Measurements from ENCODE around the gene PLCG1.
A peak's percentile ranks its signal among the peaks of the same experiment; 100 is the strongest.

The PLCG1 gene

DNA sequence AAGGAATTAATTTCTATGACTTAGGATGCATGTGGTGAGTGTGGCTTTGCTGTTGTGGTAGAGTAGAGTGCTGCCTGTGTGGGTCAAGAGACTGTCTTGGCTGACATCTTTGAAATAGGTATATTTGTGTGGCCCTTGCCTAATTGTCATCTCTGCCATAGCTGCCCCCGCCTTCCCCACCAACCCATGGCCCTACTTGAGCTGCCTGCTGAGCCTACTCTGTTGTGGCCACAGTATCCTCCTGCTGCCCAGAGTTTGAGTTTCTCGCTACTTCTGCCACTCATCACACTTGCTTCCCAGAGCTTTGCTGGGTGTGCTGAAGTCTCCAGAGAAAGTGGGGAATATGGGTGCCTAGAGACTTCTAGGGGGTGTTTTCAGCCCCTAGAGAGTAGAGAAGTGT is 8.0 kb downstream of the PLCG1 start:
- DNase-seq: no peak

DNA sequence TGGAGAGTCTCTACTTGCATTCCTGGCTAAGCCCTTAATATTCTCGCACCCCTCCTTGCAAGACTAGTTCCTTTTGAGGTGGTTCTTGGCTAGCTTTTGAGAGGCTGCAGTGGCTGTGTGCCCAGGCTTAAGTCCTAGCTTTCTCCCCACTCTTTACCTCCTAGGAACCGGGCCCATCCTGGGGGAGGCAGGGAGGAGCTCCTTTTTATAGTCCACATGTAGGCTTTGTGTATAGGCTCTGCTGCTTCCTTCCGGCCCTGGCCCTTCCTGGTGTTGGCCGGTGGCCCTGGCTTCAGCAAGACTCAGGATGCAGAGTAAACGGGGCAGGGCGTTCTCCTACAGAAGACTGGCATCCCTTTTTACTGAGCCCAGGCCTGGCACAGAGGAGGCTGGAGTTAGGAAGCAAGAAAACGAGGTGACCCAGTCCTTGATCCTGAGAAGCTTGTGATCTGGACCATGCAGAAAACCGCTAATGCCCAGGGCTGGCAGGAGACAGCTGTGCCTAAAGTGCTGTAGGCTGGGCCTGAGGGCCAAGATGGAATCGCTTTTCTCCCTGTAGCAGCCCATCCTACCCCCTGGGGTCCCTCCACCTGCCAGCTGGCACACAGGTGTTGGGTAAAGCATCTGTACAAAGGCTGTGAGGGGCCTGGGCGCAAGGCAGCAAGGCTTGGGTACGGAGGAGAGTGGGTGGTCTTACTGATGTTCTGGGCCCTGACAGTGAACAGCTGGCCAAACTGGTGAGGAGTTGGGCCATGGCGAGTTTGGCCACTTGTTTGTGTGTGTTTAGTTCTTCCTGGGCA is 8.7 kb downstream of the PLCG1 start:
- DNase-seq: no peak

DNA sequence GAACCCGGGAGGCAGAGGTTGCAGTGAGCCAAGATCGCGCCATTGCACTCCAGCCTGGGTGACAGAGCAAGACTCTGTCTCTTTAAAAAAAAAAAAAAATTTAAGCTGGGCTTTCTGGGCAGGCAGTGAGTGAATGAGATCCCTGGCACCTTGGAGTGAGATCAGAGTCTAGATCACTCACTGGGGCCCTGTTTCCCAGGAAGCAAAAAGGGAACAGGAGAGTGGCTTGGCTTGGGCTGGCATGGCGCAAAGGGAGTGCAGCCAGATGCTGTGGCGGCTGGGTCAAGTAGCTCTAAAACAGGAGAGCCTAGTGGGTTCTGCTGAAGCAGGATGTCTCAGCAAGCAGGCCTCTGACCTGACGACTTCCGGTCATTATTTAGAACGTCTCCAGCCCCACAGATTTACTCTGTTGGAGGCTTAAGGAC is 10.4 kb downstream of the PLCG1 start:
- DNase-seq: no peak

DNA sequence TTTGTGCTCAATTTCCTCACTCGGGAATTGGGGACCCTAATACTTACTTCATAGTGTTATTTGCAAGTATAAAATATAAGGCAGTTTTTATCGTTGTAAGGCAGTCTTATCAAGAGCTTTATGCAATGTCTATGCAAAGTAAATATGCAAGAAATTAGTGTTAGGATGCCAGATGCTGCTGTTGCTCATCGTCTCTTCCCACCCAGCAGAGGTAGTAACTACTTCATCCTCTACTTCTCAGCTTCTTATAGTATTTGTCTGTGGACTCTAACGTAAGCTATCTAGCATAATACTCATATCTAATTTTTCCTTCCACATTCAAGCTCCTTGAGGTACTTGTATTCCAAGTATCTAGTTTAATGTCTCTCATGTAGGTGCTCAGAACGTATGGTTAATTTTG is 11.6 kb downstream of the PLCG1 start:
- no peak for DNase-seq

DNA sequence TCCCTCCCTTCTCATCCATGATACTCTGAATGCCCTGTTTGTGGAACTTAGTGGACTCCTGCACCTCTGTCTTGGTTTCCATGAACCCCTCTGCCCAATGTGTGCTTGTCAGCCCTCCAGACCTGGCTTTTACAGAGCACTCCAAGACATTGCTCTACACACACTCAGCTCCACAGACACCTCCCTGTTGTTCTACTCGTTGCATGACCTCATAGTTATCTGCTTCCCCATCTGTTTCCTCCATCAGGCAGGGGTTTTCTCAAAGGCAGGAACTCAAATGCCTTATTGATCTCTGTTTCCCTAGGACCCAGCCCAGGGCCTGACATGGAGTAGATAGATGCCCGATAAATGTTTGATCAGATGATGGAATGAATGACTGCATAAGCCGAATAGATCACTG is 13.3 kb downstream of the PLCG1 start:
- DNase-seq: peak; percentile 22

DNA sequence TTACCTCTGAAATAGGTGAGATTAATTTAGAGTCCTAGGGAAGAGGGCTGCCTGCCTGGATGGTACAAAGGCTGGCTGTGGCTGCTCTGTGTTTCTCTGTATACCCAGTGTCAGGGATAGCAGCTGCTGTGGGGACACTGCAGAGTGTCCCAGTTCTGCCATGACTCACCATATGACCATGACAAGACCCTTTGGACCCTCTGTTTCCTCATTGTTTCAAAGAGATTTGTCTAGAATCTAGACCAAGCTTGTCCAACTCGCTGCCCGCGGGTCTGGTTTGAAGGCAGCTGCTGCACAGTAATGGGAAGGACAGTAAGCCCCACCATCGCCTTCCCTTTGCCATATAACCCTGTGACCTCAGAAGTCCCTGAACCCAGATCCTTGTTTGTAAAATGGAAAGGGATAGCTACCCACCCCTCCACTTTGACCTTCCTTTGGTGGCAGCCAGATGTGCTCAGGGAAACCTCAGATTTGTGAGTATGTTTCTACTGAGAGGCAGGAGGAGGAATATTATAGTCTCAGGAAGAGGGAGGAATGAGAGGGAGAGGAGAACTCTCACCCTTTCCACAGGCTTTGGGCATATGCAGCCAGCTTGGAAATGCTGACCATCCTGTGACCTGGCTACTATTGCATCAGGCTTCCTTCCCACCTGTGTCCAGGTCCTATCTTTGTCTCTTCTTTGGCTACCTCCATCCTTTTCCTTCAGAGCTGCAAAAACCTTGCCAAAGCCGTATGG is 14.0 kb downstream of the PLCG1 start:
- no peak for DNase-seq

DNA sequence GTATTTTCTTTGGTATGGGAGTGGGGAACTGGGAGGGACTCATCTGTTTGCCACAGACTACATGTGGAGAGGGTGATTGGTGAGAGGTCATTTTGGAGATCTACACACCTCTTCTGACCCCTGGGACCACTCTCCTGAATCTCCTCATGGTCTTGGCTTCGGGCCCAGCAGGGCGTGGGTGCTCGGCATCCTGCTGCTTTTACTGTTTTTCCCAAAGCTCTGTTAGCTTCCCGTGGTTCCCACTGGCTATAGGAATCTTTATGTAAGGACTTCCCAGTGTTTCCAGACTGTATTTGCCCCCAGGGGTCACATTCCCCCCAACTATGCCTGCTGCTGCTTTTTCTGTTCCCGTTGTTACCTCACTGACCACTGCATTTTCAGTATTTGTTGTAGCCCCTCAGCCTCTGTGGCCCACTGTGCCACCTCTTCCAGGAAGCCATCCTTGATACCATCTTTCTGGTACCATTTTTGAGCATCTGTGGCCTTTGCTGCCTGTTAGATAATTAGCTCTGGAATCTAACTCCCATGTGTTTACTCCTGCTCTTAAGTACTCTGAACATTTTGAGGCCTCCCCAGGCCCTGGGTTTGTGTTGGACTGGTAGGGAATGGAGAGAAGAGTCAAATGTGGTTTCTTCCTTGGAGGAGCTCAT is 14.9 kb downstream of the PLCG1 start:
- no peak for DNase-seq

DNA sequence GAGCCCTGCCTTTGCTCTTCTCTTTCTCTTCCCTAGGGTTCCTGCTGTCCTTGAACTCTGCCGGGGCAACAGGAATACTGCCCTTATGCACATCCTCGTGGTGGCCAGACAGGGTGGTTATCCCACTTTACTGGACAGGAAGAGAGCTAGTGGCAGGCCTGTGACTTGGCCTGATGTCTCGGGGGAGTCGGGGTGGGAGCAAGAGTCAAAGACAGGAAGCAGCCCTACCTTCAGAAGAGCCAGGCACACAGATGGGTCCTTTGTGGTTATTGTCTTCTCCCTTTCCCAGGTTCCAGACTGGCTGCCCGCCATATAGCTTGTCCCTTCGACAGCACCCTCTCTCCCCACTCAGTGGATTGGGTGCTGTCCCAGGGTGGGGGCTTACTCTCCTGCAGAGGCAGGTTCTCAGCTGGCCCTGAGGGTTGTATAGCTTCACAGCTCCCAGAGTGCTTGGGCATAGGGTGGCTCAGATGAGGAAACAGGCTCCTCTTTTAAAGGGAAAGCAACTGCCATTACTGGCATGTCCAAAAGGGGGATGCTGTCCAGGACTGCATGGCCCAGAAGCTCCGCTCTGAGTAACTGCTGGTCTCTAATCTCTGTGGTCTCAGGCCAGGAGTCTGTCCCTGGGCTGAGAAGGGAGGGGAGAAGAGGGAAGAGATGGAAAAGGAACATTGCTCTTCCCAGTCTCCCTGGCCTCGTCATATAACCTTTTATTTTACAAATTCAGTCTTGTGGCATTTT is 17.3 kb downstream of the PLCG1 start:
- no peak for DNase-seq

DNA sequence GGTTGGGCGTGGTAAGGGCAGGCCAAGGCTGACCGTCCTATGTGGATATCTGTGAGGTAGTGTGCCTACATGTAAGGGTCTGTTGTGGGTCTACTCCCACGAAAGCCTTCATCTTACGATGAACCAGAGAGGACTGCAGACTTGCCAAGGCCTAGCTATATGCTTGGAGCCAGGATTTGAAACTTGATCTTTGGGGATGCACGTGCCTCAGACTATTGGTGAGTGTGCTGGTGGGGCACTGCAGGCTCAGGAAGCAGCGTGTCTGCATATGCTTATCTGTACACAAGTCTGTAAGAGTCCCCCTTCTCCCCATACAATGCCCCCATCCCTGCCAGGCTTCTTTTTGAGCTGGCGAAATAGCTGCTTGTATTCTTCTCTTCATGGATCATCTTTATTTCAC is 17.9 kb downstream of the PLCG1 start:
- no peak for DNase-seq

DNA sequence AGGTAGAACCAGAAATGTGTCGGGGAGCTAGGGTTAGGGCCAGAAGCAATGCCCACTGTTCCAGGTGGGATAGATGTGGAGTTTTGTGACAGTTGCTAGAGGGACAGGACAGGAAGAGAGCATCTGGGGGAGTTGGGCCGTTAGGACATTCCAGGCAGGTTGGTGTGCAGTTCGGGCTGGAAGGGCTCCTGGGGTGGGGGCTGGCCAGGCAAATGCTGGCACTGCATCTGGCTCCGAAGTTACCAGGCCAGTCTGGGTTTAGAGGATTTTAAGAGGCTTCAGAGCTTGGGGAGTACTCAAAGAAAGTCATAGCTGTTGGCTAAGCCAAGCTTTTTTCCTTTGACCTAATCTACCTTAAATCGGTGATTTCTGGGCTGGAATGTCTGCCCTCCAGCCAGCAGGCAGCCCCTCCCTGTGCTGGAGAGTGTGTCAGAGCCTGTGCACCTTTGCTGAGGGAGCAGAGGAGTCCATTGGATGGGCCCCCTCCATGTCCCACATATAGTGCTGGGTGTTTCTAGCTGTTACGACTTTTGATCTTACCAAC is 20.8 kb downstream of the PLCG1 start:
- DNase-seq: no peak

DNA sequence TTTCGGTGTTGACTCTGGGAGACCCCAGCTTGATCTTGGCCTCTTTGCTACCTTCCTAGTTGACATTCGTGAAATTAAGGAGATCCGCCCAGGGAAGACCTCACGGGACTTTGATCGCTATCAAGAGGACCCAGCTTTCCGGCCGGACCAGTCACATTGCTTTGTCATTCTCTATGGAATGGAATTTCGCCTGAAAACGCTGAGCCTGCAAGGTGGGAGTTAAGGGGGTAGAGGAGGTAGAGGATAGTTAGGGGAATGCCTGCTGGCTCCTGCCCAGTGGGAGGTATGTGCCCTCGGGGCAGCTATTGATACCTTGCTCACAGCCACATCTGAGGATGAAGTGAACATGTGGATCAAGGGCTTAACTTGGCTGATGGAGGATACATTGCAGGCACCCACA is 22.2 kb downstream of the PLCG1 start:
- DNase-seq: no peak

DNA sequence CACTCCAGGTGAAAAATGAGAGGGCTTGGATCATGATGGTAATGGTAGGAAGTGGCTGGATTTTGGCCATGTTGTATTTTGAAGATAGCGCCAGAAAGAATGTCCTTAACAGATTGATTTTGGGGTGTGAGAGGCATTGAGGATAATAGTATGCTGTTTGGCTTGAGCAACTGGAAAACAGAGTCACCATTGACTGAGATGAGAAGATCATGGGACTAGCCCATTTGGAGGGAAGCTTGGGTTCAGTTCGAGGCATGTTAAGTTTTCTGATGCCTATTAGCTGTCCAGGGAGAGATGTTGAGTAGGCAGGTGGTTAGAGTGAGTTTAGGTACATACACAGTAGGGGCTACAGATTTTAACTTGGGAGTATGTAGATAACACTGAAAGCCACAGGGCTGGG is 23.3 kb downstream of the PLCG1 start:
- no peak for DNase-seq

DNA sequence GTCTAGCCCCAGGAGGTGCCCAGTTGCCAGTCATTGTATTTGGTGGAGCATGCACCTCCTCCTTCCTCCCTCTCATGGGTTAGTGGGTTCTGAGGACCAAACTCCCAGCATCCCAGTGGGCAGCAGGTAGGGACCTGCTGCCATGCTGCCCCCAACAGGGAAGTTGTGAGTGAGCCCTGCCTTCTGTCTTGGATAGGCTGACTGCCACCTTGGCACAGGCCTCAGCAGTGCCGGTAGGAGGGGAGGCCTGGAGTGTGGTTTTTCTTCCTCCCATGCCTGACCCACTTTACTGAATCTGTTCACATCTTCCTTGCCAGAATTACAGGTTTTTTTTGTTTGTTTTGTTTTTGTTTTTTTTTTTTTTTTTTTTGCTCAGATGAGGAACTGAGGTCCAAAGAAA is 24.5 kb downstream of the PLCG1 start:
- no peak for DNase-seq

DNA sequence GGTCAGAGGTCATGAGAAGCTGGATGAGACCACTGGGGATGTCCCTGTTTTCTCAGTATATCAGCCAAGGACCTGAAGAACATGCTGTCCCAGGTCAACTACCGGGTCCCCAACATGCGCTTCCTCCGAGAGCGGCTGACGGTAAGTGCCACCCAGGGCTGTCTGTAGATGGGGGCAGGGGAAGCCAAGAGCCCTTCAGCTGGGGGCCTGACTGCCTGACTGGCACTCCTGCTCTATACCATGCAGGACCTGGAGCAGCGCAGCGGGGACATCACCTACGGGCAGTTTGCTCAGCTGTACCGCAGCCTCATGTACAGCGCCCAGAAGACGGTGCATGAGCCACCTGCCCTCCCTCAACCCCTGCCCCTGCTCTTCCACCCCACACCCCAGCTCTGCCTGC is 25.1 kb downstream of the PLCG1 start:
- no peak for DNase-seq

DNA sequence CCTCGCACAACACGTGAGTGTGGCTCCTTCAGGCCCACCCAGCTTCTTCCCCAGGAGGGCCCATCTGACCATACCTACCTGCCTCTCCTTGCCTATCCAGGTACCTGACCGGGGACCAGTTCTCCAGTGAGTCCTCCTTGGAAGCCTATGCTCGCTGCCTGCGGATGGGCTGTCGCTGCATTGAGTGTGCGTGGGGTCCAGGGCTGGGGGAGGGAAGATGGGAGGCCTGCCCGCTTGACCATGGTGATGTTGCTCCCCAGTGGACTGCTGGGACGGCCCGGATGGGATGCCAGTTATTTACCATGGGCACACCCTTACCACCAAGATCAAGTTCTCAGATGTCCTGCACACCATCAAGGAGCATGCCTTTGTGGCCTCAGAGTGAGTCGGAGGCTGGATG is 26.5 kb downstream of the PLCG1 start:
- no peak for DNase-seq

DNA sequence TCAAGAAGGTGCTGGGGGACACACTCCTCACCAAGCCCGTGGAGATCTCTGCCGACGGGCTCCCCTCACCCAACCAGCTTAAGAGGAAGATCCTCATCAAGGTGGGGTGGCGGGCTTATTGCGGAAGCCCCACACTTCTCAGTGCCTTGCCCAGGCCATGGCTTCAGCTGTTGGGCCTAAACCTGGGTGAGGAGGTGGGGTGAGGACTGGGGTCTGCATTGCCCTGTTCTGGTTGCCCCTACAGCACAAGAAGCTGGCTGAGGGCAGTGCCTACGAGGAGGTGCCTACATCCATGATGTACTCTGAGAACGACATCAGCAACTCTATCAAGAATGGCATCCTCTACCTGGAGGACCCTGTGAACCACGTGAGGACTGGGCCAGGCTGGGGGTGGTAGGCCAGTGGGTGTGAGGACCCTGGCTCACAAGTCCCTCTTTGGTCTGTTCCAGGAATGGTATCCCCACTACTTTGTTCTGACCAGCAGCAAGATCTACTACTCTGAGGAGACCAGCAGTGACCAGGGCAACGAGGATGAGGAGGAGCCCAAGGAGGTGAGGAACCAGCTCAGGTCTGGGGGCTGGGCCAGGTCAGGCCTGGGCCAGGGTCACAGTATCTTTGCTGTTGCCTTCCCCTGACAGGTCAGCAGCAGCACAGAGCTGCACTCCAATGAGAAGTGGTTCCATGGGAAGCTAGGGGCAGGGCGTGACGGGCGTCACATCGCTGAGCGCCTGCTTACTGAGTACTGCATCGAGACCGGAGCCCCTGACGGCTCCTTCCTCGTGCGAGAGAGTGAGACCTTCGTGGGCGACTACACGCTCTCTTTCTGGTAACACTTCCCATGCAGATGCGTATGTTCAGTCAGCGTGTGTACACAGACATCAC is 27.9 kb downstream of the PLCG1 start:
- DNase-seq: no peak

DNA sequence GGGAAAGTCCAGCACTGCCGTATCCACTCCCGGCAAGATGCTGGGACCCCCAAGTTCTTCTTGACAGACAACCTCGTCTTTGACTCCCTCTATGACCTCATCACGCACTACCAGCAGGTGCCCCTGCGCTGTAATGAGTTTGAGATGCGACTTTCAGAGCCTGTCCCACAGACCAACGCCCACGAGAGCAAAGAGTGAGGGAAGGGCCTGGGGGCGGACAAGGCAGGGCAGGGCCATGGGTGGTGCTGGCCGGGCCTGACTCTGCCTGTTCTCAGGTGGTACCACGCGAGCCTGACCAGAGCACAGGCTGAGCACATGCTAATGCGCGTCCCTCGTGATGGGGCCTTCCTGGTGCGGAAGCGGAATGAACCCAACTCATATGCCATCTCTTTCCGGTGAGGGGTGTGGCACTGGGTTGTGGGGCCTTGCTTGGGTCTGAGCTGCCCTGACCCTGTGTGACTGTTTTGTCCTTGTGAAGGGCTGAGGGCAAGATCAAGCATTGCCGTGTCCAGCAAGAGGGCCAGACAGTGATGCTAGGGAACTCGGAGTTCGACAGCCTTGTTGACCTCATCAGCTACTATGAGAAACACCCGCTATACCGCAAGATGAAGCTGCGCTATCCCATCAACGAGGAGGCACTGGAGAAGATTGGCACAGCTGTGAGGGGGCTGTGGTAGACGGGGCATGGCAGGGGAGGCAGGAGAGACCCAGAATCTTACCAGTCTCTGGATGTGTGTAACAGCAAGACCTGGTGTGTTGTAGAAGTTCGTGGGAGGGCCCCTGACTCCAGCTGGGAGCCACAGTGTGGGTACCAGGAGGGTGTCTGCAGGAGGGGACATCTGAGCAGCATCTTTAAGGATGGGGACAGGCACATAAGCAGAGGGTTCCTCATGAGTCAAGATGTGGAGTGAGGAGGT is 29.1 kb downstream of the PLCG1 start:
- no peak for DNase-seq

DNA sequence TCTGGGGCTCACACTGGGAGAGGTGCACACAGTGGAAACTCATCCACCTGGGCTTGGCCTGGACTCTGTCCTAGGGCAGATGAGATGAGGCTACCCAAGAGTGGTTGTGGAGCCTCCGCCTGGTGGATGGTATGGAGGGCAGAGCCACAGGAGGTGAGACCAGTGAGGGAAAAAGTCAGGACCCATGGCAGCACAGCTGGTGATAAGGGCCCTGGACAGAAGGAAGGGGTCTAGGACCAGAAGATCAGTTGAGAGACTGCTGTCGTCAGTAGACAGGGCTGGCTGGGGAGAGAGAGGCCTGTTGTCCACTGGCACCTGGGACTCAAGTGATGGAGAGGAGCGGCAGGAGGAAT is 29.8 kb downstream of the PLCG1 start:
- DNase-seq: no peak

DNA sequence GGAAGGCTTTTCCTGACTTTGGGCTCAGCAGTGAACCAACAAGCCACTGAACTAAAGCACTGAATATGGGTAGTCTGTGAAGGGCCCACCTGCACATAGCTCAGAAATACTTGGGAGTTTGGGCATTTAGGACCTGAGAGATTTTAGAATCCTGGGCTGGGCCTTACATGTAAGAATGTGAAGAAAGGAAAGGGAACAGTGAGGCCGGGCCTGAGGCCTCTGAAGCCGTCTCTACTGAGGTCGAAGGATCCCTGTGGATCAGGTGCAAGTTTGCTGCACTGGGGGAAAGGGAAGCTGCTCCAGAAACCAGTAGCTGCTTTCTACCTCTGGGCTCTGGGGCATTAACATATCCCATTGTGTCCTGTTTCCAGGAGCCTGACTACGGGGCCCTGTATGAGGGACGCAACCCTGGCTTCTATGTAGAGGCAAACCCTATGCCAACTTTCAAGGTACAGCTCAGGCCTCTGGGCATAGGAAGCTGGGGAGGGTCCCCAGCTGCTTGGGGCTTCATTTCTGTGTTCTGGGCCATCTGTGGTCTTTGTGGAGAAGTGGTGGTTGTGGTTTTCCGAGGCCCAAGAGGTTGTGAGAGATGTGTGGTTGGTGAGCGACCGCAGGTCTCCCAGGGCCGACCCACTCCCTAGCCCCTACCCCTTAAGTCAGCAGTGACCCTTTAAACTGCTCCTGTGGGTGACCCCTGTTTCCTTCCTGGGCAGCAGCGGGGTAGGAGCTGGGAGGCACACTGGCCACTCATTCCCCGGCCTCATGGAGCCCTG is 30.3 kb downstream of the PLCG1 start:
- peak; percentile 64 for DNase-seq

Data from GDM1 (cell line).